B cell (primary cell): Measurements from ENCODE around the gene P2RY14. TPM values are rescaled to one million over a fixed set of nuclear protein-coding genes. Genes with fewer than 3 reads are reported as not detected.
A peak's percentile ranks its signal among the peaks of the same experiment; 100 is the strongest.
"Not testable (repeated sequence)": the region's sequence is repeated elsewhere in the genome, so short reads cannot be mapped to it uniquely, and the experiment has no call there.

Source experiments
- ATAC-seq: fragments of 200-7000 bp; cut with Tn5 transposase; one replicate; pipeline ENCODE4 v1.10.0; 2021; ENCODE audit warnings: low read depth, mild to moderate bottlenecking, moderate number of reproducible peaks, moderate library complexity
- CTCF ChIA-PET: fragments of 350-600 bp; sonication (Branson Sonifier 250); formaldehyde crosslinking; loops from one replicate; lab custom pipeline; 2021; ENCODE audit warnings: antibody characterized with exemption, inconsistent platforms; lab: Charles Lee
- POLR2A ChIA-PET: fragments of 350-600 bp; sonication (Branson Sonifier 250); formaldehyde crosslinking; loops from one replicate; lab custom pipeline; 2021; ENCODE audit warnings: antibody characterized with exemption; lab: Charles Lee
- DNase-seq: peaks from one replicate; pipeline ENCODE4 v3.0.0; 2013
- H2AFZ ChIP-seq: 2 replicates; pipeline ENCODE4 v1.6.1; 2012; ENCODE audit warnings: mild to moderate bottlenecking, low read depth, low read length; ENCODE audit not compliant: insufficient read depth, poor library complexity, severe bottlenecking
- H3K27ac ChIP-seq, 2 donors: 1 replicate in 1 of 2; 2 replicates in 1 of 2; pipeline ENCODE4 v1.5.1; 2012 to 2013; ENCODE audit warnings: low read length in 2 of 2, mild to moderate bottlenecking in 2 of 2, moderate library complexity in 1 of 2
- H3K27me3 ChIP-seq, 4 experiments: fragments of 200-600 bp in 1 of 4; sonication (generic) in 1 of 4; replicated peaks in 1 of 4; 1 replicate in 2 of 4; 2 replicates in 2 of 4; pipeline versions ENCODE4 v1.6.1 to v1.7.0; 2013 to 2016; ENCODE audit warnings: low read length in 3 of 4, mild to moderate bottlenecking in 2 of 4, mixed read lengths in 1 of 4, moderate library complexity in 1 of 4; ENCODE audit not compliant: insufficient read depth in 4 of 4, control insufficient read depth in 3 of 4; ENCODE audit errors: control extremely low read depth in 1 of 4
- H3K36me3 ChIP-seq, 2 experiments: replicated peaks in 1 of 2; 1 replicate in 1 of 2; 2 replicates in 1 of 2; pipeline versions ENCODE4 v1.6.1 to v1.7.1; 2013; ENCODE audit warnings: low read length in 1 of 2; ENCODE audit not compliant: insufficient read depth in 2 of 2, control insufficient read depth in 1 of 2; ENCODE audit errors: control extremely low read depth in 1 of 2, extremely low read depth in 1 of 2
- H3K4me1 ChIP-seq, 2 donors: fragments of 200-600 bp in 1 of 2; sonication (generic) in 1 of 2; 1 replicate in 1 of 2; 2 replicates in 1 of 2; pipeline versions ENCODE4 v1.5.1 to v1.6.1; 2013 to 2017; ENCODE audit warnings: low read length in 2 of 2; ENCODE audit not compliant: control insufficient read depth in 2 of 2, insufficient read depth in 2 of 2
- H3K4me2 ChIP-seq: replicated peaks from 2 replicates; pipeline ENCODE3; 2012; ENCODE audit warnings: mild to moderate bottlenecking, low read depth, low read length; ENCODE audit not compliant: poor library complexity, severe bottlenecking
- H3K4me3 ChIP-seq, 5 experiments: fragments of 200-600 bp in 1 of 5; sonication (generic) in 1 of 5; 1 replicate in 3 of 5; 2 replicates in 2 of 5; pipeline versions ENCODE4 v1.5.1 to v1.7.0; 2011 to 2016; ENCODE audit warnings: low read length in 4 of 5, mild to moderate bottlenecking in 4 of 5, low read depth in 2 of 5, control low read depth in 1 of 5, moderate library complexity in 1 of 5; ENCODE audit not compliant: insufficient read depth in 1 of 5; ENCODE audit errors: control extremely low read depth in 1 of 5, extremely low read depth in 1 of 5
- H3K79me2 ChIP-seq: fragments of 200-600 bp; sonication (generic); one replicate; pipeline ENCODE4 v1.6.0; 2016; ENCODE audit warnings: low read length; ENCODE audit not compliant: control insufficient read depth, insufficient read depth
- H3K9ac ChIP-seq: fragments of 200-600 bp; sonication (generic); 2 replicates; pipeline ENCODE4 v1.6.1; 2017; ENCODE audit warnings: mild to moderate bottlenecking, low read length, moderate library complexity
- H3K9me3 ChIP-seq, 3 donors: one replicate each; pipeline versions ENCODE4 v1.6.1 to v1.7.1; 2013; ENCODE audit warnings: low read length in 2 of 3; ENCODE audit not compliant: control insufficient read depth in 2 of 3, insufficient read depth in 1 of 3; ENCODE audit errors: control extremely low read depth in 1 of 3
- H4K20me1 ChIP-seq: 2 replicates; pipeline ENCODE4 v1.6.0; 2012; ENCODE audit warnings: mild to moderate bottlenecking, low read length; ENCODE audit not compliant: insufficient read depth, control insufficient read depth, poor library complexity, severe bottlenecking
- H3K27ac Mint-ChIP-seq: one replicate; pipeline ENCODE4 v1.8.0; 2021; ENCODE audit warnings: mixed read lengths
- H3K27me3 Mint-ChIP-seq: one replicate; pipeline ENCODE4 v1.8.0; 2021; ENCODE audit warnings: mixed read lengths
- H3K4me1 Mint-ChIP-seq: one replicate; pipeline ENCODE4 v1.8.0; 2021; ENCODE audit warnings: mixed read lengths
- H3K4me3 Mint-ChIP-seq: one replicate; pipeline ENCODE4 v1.8.0; 2021; ENCODE audit warnings: mixed read lengths
- H3K9me3 Mint-ChIP-seq: one replicate; pipeline ENCODE4 v1.8.0; 2022; ENCODE audit warnings: mixed read lengths; ENCODE audit not compliant: insufficient read depth
- EZH2 ChIP-seq: IDR thresholded peaks from 2 replicates; pipeline ENCODE4 v1.6.1; 2012; ENCODE audit warnings: borderline replicate concordance, low read depth, mild to moderate bottlenecking, moderate library complexity, low read length; ENCODE audit not compliant: insufficient read depth, poor library complexity, severe bottlenecking
- whole genome bisulfite sequencing: methylation state at CpG from one replicate; pipeline ENCODE4 v1.1.5; 2013; ENCODE audit warnings: missing lambda C conversion rate; ENCODE audit not compliant: insufficient coverage; 5-methylcytosine and 5-hydroxymethylcytosine counted together
- intact Hi-C: fragments of 100-400 bp; cut with micrococcal nuclease; formaldehyde crosslinking; loops from one replicate; pipeline ENCODE4 v1.10.0; 2022
- polyA plus RNA-seq: library from polyadenylated mRNA; depleted of rRNA; stranded (reverse); fragments of >200 nt; gene quantifications from 2 replicates; pipeline ENCODE4 v1.2.3, GENCODE V29; 2012
- total RNA-seq, 2 donors: library from RNA; stranded (reverse); fragments of 120-200 nt in 1 of 2; gene quantifications; 1 replicate in 1 of 2; 2 replicates in 1 of 2; pipeline versions ENCODE4 v1.2.3 to v1.2.4, GENCODE V29; 2013 to 2022
- TF ChIP-seq, protein P1 (sequence below): fragments of 200-600 bp; IDR thresholded peaks from one replicate; pipeline ENCODE4 v1.8.0; 2022; ENCODE audit warnings: antibody characterized with exemption, mild to moderate bottlenecking

P2RY14 gene
- total and polyA plus RNA-seq, 2 donors (not counting 1 experiment from before 2014, with no cell fraction given): 7.0 to 11.3 TPM

DNA sequence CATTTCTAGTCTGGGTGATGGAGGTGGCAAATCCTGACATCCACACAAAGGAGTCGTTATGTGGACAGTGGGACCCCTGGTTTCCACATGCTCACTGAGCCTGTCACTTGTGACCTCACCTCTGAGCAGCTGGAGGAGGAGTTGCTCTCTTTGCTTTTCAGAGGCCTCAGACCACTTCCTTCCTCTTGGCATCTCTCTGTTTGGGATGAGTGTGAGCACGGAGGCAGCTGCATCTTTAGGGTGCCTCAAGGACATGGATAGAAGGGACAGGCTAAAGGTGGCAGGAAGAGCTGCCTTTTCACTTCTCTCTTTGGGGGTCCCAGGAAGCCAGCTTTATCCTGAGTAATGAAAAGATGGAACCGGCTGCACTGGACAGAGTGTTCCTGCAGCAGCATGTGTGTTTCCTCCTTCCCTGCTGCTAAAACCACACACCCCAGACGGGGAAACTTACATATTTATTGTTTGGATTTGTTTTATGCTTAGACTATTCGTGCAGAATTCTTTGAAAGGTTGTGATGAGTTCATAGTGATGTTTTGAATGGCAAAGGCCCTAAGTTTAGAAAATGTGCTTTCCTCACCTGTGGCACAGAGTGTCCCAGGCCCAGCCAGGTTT lies 107.1 kb downstream of the P2RY14 start:
- Histone ChIP-seq H3K27me3 (no peaks in the 10 kb centered on the region), H3K4me3 (no peak overlapping the region), H3K27ac (peak overlapping the region; percentile 51 to 78), H3K9me3 (no peaks in the 10 kb centered on the region), H3K9ac (peak overlapping the region; percentile 16), H3K4me1 (peaks cover 35 to 38% of the 10 kb centered on the region in 2 donors), H3K79me2 (no peaks in the 10 kb centered on the region), H2AFZ (peak overlapping the region; percentile 53), H4K20me1 (no peaks in the 10 kb centered on the region), H3K36me3 (no peaks in the 10 kb centered on the region), H3K4me2 (peak overlapping the region; percentile 58)
- CTCF ChIA-PET: interaction anchor here (1.5 to 8.5 kb wide), 3 partner anchors 8 to 107 kb away, joined by 6 to 201 read pairs (median 137); partner anchors contain the start of gene P2RY14
- no peaks in the 10 kb centered on the region for H3K27me3 Mint-ChIP-seq
- peak overlapping the region; percentile 66 for H3K27ac Mint-ChIP-seq
- H3K9me3 Mint-ChIP-seq: no peaks in the 10 kb centered on the region
- WGBS: 0% methylated on average over 2 of the region's 5 CpGs
- POLR2A ChIA-PET: no interaction called here
- intact Hi-C loops: no loop called here
- no peak for ATAC-seq
- TF ChIP-seq, protein P1, sequence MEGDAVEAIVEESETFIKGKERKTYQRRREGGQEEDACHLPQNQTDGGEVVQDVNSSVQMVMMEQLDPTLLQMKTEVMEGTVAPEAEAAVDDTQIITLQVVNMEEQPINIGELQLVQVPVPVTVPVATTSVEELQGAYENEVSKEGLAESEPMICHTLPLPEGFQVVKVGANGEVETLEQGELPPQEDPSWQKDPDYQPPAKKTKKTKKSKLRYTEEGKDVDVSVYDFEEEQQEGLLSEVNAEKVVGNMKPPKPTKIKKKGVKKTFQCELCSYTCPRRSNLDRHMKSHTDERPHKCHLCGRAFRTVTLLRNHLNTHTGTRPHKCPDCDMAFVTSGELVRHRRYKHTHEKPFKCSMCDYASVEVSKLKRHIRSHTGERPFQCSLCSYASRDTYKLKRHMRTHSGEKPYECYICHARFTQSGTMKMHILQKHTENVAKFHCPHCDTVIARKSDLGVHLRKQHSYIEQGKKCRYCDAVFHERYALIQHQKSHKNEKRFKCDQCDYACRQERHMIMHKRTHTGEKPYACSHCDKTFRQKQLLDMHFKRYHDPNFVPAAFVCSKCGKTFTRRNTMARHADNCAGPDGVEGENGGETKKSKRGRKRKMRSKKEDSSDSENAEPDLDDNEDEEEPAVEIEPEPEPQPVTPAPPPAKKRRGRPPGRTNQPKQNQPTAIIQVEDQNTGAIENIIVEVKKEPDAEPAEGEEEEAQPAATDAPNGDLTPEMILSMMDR: no peak
- TF ChIP-seq EZH2: no peak
- H3K4me1 Mint-ChIP-seq: peaks cover 33% of the 10 kb centered on the region
- peak overlapping the region; percentile 61 for H3K4me3 Mint-ChIP-seq
- DNase-seq: peak; percentile 37

DNA sequence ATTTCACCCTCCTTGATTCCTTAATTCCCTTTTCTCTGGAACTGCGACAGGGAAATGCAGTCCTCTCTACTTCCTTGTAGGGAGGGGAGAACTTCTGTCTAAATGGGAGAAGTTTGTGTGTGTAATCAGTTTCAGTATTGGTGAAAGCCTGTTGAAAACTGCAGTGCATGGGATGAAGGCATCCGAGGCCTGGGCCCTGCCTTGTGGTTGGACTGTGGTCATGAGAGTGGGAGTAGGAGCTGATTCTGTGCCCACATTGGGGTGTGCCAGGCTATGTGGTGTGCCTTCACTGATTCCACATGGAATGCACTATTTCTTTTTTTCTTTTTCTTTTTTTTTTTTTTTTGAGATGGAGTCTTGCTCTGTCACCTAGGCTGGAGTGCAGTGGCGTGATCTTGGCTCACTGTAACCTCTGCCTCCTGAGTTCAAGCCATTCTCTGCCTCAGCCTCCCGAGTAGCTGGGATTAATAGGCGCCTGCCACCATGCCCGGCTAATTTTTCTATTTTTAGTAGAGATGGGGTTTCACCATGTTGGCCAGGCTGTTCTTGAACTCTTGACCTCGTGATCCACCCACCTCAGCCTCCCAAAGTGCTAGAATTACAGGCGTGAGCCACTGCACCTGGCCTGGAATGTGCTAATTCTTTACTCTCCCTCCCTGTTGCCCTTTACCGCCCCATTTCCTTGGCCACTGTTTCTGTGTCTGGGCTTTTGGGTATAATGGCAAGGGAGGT lies 108.2 kb downstream of the P2RY14 start:
- DNase-seq, H3K9me3 Mint-ChIP-seq, H3K9me3 ChIP-seq, H3K27me3 ChIP-seq, H3K79me2 ChIP-seq, H3K36me3 ChIP-seq, H4K20me1 ChIP-seq, H3K27me3 Mint-ChIP-seq, intact Hi-C loops: not testable (repeated sequence)
- H3K4me2 ChIP-seq: peak overlapping the region; percentile 64
- CTCF ChIA-PET: interaction anchor here (2.6 to 8.5 kb wide), 5 partner anchors 14 to 157 kb away, joined by 17 to 201 read pairs (median 47); partner anchors contain the start of gene P2RY14
- ATAC-seq: peak; percentile 53
- H3K9ac ChIP-seq: peak overlapping the region; percentile 37
- Mint-ChIP-seq H3K4me3 (peak overlapping the region; percentile 80), H3K4me1 (peaks cover 33% of the 10 kb centered on the region), H3K27ac (peak overlapping the region; percentile 93)
- H3K27ac ChIP-seq: peak overlapping the region; percentile 51 to 78
- WGBS: no CpG with 5 or more reads among the region's 9 CpGs
- POLR2A ChIA-PET: interaction anchor here (0.6 kb wide), 1 partner anchor 1074 kb away, joined by 4 read pairs; no protein-coding TSS in a partner anchor
- peak overlapping the region in 2 of 5 experiments; percentile 5 to 8 for H3K4me3 ChIP-seq
- H2AFZ ChIP-seq: peak overlapping the region; percentile 59
- H3K4me1 ChIP-seq: peaks cover 35 to 38% of the 10 kb centered on the region in 2 donors
